Activated T-cell treated with anti-CD3 and anti-CD28 coated beads, Interleukin-2, amount 50 U/mL, for 72 hours (primary cell): ENCODE results near the gene RNF212B. TPM values are rescaled to one million over a fixed set of nuclear protein-coding genes. Genes with fewer than 3 reads are reported as not detected.
"Not testable (repeated sequence)": the region's sequence is repeated elsewhere in the genome, so short reads cannot be mapped to it uniquely, and the experiment has no call there.

Source experiments
- ATAC-seq, 2 donors: fragments of 150-1000 bp; cut with Tn5 transposase; replicated peaks in 1 of 2; 2 replicates each; pipeline ENCODE4 v1.10.0; 2021; ENCODE audit warnings: moderate library complexity in 2 of 2, mild to moderate bottlenecking in 1 of 2
- DNase-seq, 2 donors: peaks; one replicate each; pipeline ENCODE4 v3.0.0; 2021 to 2022; ENCODE audit warnings: mixed read lengths in 1 of 2
- H3K27ac Mint-ChIP-seq: one replicate; pipeline ENCODE4 v1.8.0; 2022; ENCODE audit warnings: mild to moderate bottlenecking, moderate library complexity, mixed read lengths
- H3K27me3 Mint-ChIP-seq: one replicate; pipeline ENCODE4 v1.8.0; 2022; ENCODE audit warnings: low read depth, mixed read lengths
- H3K36me3 Mint-ChIP-seq, 2 donors: one replicate each; pipeline ENCODE4 v1.8.0; 2022; ENCODE audit warnings: mixed read lengths in 2 of 2, mild to moderate bottlenecking in 1 of 2; ENCODE audit not compliant: insufficient read depth in 2 of 2
- H3K4me1 Mint-ChIP-seq: one replicate; pipeline ENCODE4 v1.8.0; 2022; ENCODE audit warnings: low read depth, mixed read lengths
- H3K4me3 Mint-ChIP-seq, 2 donors: one replicate each; pipeline ENCODE4 v1.8.0; 2022; ENCODE audit warnings: mild to moderate bottlenecking in 2 of 2, mixed read lengths in 2 of 2, moderate library complexity in 2 of 2
- H3K9me3 Mint-ChIP-seq, 2 donors: one replicate each; pipeline ENCODE4 v1.8.0; 2022; ENCODE audit warnings: mixed read lengths in 2 of 2
- total RNA-seq, 2 donors: library from RNA; stranded (reverse); gene quantifications; one replicate each; pipeline ENCODE4 v1.2.3, GENCODE V29; 2022

Gene RNF212B
- total RNA-seq, 2 donors from 2014 or later, result not detected

DNA sequence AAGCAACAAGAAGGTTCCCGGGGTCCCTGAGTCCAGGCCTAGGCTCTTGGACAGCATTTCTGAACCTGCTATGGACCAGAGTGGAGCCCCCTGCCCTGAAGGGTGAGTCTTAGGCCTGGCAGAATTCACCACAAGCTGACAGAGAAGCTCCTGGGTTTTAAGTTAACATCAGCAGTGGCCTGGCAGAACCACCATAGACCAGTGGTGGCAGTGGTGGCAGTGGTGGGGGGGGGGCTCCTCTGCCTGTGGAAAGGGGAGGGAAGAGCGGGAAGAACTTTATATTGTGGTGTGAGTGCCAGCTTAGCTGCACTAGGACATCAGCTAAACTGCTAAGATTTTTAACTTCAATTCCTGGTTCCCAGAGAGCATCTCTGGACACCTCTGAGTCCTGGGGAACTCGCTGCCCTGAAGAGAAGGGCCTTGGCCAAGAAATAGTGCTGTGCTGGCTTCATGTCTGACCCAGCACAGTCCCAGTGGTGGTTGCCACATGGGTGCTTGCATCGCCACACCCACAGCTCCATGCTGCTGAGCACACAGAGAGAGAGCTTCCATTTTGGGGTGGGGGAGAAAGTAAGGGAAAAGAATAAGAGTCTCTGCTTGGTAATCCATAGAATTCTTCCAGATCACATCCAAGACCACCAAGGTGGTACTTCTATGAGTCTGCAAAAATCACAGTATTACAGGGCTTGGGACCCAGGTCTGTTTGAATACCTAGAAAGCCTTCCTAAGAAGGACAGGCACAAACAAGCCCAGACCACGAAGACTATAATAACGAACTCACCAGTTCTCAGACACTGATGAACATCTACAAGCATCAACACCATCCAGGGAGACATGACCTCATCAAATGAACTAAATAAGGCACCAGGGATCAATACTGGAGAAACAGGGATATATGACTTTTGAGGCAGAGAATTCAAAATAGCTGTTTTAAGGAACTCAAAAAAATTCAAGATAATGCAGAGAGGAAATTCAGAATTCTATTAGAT, 20.4 kb upstream of the RNF212B start:
- Mint-ChIP-seq H3K4me1 (no peaks in the 10 kb centered on the region), H3K9me3 (no peaks in the 10 kb centered on the region), H3K27ac (no peak overlapping the region), H3K36me3 (no peaks in the 10 kb centered on the region), H3K27me3 (peaks cover 21% of the 10 kb centered on the region), H3K4me3 (no peak overlapping the region)
- DNase-seq (no peak), ATAC-seq (no peak)

DNA sequence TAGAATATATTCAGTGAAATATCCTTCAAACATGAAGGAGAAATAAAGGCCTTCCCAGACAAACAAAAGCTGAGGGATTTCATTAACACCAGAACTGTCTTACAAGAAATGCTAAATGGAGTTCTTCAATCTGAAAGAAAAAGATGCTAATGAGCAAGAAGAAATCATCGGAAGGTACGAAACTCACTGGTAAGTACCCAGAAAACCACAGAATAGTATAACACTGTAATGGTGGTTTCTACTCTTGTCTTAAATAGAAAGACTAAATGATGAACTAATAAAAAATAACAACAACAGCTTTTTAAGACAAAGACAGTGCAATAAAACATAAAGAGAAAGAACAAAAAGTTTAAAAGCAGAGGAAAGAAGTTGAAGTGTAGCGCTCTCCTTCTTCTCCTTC, 18.7 kb upstream of the RNF212B start:
- ATAC-seq (no peak), DNase-seq (no peak)
- H3K27ac Mint-ChIP-seq, result no peak overlapping the region
- peaks cover 24% of the 10 kb centered on the region for H3K27me3 Mint-ChIP-seq
- no peak overlapping the region for H3K4me3 Mint-ChIP-seq
- no peaks in the 10 kb centered on the region for H3K4me1 Mint-ChIP-seq
- no peaks in the 10 kb centered on the region for H3K9me3 Mint-ChIP-seq
- H3K36me3 Mint-ChIP-seq, result no peaks in the 10 kb centered on the region

DNA sequence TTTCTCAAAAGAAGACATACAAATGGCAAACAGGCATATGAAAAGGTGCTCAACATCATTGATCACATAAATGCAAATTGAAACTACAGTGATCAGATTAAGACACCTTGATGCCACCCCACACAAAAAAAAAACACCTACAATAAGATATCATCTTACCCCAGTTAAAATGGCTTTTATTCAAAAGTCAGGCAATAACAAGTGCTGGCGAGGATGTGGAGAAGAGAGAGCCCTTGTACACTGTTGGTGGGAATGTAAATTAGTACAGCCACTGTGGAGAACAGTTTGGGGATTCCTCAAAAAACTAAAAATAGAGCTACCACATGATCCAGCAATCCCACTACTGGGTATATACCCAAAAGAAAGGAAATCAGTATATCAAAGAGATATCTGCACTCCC, 12.8 kb upstream of the RNF212B start:
- not testable (repeated sequence) for H3K36me3 Mint-ChIP-seq, ATAC-seq, H3K27ac Mint-ChIP-seq, DNase-seq, H3K4me3 Mint-ChIP-seq, H3K4me1 Mint-ChIP-seq, H3K9me3 Mint-ChIP-seq
- H3K27me3 Mint-ChIP-seq, result peaks cover 34% of the 10 kb centered on the region

DNA sequence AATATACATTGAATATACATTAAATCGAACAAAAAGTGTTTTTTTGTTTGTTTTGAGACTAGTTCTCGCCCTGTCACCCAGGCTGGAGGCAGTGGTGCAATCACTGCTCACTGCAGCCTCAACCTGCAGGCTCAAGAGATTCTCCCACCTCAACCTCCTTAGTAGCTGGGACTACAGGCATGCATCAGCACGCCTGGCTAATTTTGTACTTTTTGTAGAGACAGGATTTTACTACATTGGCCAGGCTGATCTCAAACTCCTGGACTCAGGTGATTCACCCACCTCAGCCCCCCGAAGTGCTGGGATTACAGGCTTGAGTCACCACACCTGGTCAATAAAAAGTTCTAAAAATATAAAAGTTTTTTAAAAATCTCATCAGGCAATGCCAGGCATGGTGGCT, 10.2 kb upstream of the RNF212B start:
- no peak overlapping the region for H3K4me3 Mint-ChIP-seq
- ATAC-seq (no peak), DNase-seq (no peak)
- H3K9me3 Mint-ChIP-seq, result peaks cover 0 to 4% of the 10 kb centered on the region in 2 donors
- H3K4me1 Mint-ChIP-seq, result no peaks in the 10 kb centered on the region
- peaks cover 15% of the 10 kb centered on the region for H3K27me3 Mint-ChIP-seq
- H3K27ac Mint-ChIP-seq, result no peak overlapping the region
- peaks cover 0 to 4% of the 10 kb centered on the region in 2 donors for H3K36me3 Mint-ChIP-seq

DNA sequence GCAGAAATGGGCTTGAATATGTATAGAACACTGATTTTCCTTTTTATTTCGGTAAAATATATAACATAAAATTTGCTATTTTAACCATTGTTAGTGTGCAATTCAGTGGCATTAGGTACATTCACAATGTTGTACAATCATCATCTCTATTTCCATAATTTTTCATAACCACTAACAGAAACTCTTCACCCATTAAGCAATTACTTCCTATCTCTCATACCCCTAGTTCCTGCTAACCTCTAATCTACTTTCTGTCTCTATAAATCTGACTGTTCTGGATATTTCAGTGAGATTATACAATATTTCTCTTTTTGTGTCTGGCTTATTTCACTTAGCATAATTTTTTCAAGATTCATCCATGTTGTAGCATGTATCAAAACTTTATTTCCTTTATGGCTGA, 8.9 kb upstream of the RNF212B start:
- no peak for ATAC-seq
- no peak for DNase-seq
- peaks cover 0 to 4% of the 10 kb centered on the region in 2 donors for H3K9me3 Mint-ChIP-seq
- H3K27ac Mint-ChIP-seq, result no peak overlapping the region
- H3K4me1 Mint-ChIP-seq, result no peaks in the 10 kb centered on the region
- H3K27me3 Mint-ChIP-seq, result peaks cover 13% of the 10 kb centered on the region
- peaks cover 0 to 4% of the 10 kb centered on the region in 2 donors for H3K36me3 Mint-ChIP-seq
- no peak overlapping the region for H3K4me3 Mint-ChIP-seq

DNA sequence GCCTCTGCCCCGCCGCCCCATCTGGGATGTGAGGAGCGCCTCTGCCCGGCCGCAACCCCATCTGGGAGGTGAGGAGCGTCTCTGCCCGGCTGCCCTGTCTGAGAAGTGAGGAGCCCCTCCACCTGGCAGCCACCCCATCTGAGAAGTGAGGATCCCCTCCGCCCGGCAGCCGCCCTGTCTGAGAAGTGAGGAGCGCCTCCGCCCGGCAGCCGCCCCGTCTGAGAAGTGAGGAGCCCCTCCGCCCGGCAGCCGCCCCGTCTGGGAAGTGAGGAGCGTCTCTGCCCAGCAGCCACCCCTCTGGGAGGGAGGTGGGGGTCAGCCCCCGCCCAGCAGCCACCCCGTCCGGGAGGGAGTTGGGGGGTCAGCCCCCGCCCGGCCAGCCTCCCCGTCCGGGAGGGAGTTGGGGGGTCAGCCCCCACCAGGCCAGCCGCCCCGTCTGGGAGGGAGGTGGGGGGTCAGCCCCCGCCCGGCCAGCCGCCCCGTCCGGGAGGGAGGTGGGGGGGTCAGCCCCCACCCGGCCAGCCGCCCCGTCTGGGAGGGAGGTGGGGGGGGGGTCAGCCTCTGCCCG, 5.4 kb upstream of the RNF212B start:
- ATAC-seq, DNase-seq, H3K27ac Mint-ChIP-seq, H3K4me3 Mint-ChIP-seq, H3K4me1 Mint-ChIP-seq, H3K36me3 Mint-ChIP-seq, H3K27me3 Mint-ChIP-seq, H3K9me3 Mint-ChIP-seq: not testable (repeated sequence)

DNA sequence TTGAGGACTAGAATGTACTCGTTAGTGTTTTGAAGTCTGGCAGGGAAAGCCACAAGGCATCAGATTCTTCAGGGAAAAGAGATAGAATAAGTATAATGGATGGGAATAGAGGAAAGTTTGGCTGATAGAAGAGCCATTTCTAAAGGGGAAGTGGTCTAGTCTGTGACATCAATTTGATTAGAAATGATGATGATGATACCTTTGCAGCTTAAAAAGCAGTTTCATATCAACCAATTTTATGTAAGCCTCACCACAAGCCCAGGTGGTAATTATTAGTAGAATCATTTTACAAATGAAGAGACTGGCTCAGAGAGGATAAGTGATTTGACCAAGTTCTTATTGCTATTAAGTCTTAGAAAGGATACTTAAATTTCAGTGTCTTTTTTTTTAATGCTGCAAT, 2.9 kb downstream of the RNF212B start:
- Mint-ChIP-seq H3K4me1 (peaks cover 6% of the 10 kb centered on the region), H3K27ac (no peak overlapping the region), H3K4me3 (no peak overlapping the region), H3K27me3 (peaks cover 10% of the 10 kb centered on the region), H3K36me3 (no peaks in the 10 kb centered on the region), H3K9me3 (no peaks in the 10 kb centered on the region)
- ATAC-seq, result no peak
- DNase-seq, result no peak

DNA sequence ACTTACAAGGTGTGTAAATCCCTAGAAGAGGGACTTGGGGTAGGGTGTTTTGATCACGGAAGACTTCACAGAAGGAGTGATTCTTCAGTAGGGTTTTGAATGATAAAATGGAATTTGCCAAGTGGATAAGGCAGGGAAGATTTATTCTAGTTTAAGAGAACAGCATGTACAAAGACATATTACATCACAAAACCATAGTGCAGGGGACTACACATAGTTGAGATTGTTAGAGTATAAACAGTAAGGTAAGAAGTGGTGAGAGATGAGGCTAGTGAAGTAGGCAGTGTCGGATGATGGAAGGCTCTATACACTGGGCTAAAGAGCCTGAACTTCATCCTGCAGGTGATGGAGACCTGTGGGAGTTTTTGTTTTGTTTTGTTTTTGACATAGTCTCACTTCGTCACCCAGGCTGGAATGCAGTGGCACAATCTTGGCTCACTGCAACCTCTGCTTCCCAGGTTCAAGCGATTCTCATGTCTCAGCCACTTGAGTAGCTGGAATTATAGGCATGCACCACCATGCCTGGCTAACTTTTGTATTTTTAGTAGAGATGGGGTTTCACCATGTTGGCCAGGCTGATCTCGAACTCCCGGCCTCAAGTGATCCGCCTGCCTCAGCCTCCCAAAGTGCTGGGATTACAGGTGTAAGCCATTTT, 3.5 kb downstream of the RNF212B start:
- not testable (repeated sequence) for H3K4me3 Mint-ChIP-seq, H3K27ac Mint-ChIP-seq, ATAC-seq, H3K9me3 Mint-ChIP-seq, H3K27me3 Mint-ChIP-seq, H3K36me3 Mint-ChIP-seq, DNase-seq, H3K4me1 Mint-ChIP-seq

DNA sequence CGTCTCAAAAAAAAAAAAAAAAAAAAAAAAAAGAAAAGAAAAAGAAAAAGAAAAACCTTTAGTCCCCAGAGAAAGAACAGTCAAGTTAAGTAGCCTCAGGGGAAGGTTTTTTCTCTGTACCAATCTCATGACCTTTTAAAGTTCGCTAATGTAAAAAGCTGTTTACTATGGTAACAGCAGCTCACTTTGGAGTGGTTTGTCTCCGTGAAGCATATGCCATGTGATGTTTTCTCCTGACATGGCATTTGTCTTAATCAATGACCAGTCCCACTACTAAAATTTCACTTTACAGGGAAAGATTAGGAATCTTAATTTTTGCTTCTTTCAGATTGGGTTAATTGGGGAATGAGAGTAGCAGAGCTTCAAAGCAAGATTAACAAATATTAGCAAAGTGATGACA, 4.3 kb downstream of the RNF212B start:
- no peak overlapping the region for H3K4me3 Mint-ChIP-seq

DNA sequence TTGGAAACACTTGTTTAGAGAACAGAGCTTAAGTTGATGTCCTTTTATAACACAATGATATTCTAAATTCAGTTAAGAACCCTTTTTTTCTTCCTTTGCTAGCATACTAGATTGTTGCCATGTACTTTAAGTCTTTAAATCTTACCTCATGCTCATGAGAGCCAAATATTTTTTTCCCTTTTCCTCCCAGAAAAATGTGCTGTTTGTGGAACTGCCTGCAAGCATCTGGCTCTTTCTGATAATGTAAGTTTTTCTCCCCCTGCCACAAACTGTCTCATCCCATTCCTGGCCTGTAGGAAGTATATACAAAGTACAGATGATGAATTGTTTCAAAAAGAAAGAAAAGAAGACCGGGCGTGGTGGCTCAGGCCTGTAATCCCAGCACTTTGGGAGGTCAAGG, 5.3 kb downstream of the RNF212B start:
- Mint-ChIP-seq H3K36me3 (no peaks in the 10 kb centered on the region), H3K4me1 (no peaks in the 10 kb centered on the region), H3K4me3 (no peak overlapping the region), H3K9me3 (no peaks in the 10 kb centered on the region), H3K27me3 (no peaks in the 10 kb centered on the region), H3K27ac (no peak overlapping the region)
- ATAC-seq (no peak), DNase-seq (no peak)

More for the DNA sequence above, 4.3 kb downstream of the RNF212B start:
- DNase-seq (no peak), ATAC-seq (no peak)
- H3K27me3 Mint-ChIP-seq, result peaks cover 9% of the 10 kb centered on the region
- H3K9me3 Mint-ChIP-seq, result no peaks in the 10 kb centered on the region
- peaks cover 6% of the 10 kb centered on the region for H3K4me1 Mint-ChIP-seq
- no peaks in the 10 kb centered on the region for H3K36me3 Mint-ChIP-seq
- H3K27ac Mint-ChIP-seq, result no peak overlapping the region

DNA sequence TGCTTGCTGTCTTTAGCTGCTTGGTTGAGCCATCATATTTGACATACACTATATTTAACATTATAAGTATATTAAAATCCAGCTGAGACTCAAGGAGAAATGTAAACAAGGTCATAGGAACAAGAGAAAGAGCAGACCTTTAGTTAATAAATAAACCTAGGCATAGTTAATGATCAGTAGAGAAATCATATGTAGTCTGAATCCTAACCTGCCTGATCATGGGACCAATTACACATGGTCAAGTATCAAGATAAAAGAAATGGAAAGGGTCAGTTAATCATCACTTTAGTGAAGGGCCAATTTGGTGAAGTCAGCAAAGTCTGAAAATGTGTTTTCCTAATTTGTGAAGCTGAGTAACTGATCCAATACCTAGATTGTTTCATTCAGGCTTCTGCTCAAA, 7.5 kb downstream of the RNF212B start:
- DNase-seq, result no peak
- H3K27ac Mint-ChIP-seq, result no peak overlapping the region
- ATAC-seq, result no peak
- H3K9me3 Mint-ChIP-seq, result no peaks in the 10 kb centered on the region
- H3K27me3 Mint-ChIP-seq, result no peaks in the 10 kb centered on the region
- no peak overlapping the region for H3K4me3 Mint-ChIP-seq
- H3K4me1 Mint-ChIP-seq, result no peaks in the 10 kb centered on the region
- H3K36me3 Mint-ChIP-seq, result no peaks in the 10 kb centered on the region

DNA sequence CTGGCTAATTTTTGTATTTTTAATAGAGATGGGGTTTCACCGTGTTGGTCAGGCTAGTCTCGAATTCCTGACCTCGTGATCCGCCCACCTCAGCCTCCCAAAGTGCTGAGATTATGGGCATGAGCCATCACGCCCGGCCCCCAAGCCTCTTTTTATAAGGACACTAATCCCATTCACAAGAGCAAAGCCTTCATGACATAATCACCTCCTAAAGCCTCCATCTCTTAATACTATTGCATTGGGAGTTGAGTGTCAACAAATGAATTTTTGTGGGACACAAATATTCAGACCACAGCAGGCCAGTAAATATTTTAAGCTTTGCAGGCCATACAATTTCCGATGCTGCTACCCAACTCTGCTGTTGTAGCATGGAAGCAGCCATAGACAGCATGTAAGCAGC, 10.9 kb downstream of the RNF212B start:
- no peak overlapping the region for H3K27ac Mint-ChIP-seq
- no peak for ATAC-seq

DNA sequence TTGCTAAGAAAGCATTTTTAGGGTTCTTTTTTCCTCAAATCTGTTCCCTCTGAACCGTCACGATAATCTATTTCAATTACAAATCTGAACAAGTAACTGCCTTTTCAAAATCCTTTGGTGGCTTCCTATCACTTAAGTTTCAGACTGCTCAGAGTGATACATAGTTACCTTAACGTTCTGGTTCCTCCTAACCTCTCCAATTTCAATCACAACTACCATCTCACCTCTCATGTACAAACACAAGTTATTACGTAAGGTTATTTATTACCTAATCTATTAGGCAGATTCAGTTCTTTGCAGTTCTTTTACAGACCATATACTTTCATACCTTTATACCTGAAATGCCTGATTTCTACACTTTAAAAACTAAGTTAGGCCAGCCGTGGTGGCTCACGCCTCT, 12.1 kb downstream of the RNF212B start:
- Mint-ChIP-seq H3K36me3 (no peaks in the 10 kb centered on the region), H3K9me3 (no peaks in the 10 kb centered on the region), H3K4me1 (no peaks in the 10 kb centered on the region), H3K27me3 (peaks cover 21% of the 10 kb centered on the region), H3K4me3 (no peak overlapping the region), H3K27ac (no peak overlapping the region)
- ATAC-seq (no peak), DNase-seq (no peak)

More for the DNA sequence above, 10.9 kb downstream of the RNF212B start:
- Mint-ChIP-seq H3K9me3 (no peaks in the 10 kb centered on the region), H3K36me3 (no peaks in the 10 kb centered on the region), H3K4me3 (no peak overlapping the region), H3K27me3 (peaks cover 19% of the 10 kb centered on the region), H3K4me1 (no peaks in the 10 kb centered on the region)
- no peak for DNase-seq
